GM10248 (cell line): Measurements from ENCODE around the gene OXT.

Source experiments
- CTCF ChIA-PET: fragments of 300-600 bp; sonication (Branson Sonifier 250); formaldehyde crosslinking; extraction: SDS; loops from one replicate; lab custom pipeline; 2021; ENCODE audit warnings: antibody characterized with exemption; lab: Yijun Ruan, JAX
- POLR2A ChIA-PET: fragments of 350-650 bp; sonication (Branson Sonifier 250); formaldehyde crosslinking; extraction: SDS; loops from one replicate; lab custom pipeline; 2020; ENCODE audit warnings: antibody characterized with exemption; lab: Yijun Ruan, JAX
- DNase-seq: peaks from one replicate; pipeline ENCODE4 v3.0.0; 2012; ENCODE audit errors: extremely low spot score
- TF ChIP-seq, protein P1 (sequence below): IDR thresholded peaks from 2 replicates; pipeline ENCODE4 v1.5.1; 2012; ENCODE audit warnings: mild to moderate bottlenecking, low read depth; ENCODE audit errors: extremely low read depth, missing control alignments, control extremely low read depth

Gene OXT

DNA sequence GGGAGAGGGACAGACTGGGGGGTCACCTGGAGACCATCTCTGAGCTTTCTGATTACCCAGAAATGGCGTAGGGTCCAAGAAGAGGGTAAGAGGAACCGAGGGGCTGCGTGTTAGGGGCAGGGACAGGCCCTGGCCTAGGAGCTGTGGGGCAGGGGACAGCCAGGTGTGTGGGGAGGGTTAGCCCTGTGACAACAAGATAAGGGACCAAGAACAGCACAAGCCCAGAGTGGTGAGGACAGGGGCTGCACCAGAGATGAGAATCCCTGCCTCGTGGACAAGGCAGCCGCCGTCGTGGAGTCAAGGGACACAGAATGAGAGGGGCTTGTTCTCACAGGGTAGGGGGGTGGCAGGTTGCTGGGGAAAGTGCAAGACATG lies 13.6 kb downstream of the OXT start:
- POLR2A ChIA-PET = no interaction called here
- peak; percentile 13 for DNase-seq
- CTCF ChIA-PET = no interaction called here
- TF ChIP-seq, protein P1, sequence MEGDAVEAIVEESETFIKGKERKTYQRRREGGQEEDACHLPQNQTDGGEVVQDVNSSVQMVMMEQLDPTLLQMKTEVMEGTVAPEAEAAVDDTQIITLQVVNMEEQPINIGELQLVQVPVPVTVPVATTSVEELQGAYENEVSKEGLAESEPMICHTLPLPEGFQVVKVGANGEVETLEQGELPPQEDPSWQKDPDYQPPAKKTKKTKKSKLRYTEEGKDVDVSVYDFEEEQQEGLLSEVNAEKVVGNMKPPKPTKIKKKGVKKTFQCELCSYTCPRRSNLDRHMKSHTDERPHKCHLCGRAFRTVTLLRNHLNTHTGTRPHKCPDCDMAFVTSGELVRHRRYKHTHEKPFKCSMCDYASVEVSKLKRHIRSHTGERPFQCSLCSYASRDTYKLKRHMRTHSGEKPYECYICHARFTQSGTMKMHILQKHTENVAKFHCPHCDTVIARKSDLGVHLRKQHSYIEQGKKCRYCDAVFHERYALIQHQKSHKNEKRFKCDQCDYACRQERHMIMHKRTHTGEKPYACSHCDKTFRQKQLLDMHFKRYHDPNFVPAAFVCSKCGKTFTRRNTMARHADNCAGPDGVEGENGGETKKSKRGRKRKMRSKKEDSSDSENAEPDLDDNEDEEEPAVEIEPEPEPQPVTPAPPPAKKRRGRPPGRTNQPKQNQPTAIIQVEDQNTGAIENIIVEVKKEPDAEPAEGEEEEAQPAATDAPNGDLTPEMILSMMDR = no peak

DNA sequence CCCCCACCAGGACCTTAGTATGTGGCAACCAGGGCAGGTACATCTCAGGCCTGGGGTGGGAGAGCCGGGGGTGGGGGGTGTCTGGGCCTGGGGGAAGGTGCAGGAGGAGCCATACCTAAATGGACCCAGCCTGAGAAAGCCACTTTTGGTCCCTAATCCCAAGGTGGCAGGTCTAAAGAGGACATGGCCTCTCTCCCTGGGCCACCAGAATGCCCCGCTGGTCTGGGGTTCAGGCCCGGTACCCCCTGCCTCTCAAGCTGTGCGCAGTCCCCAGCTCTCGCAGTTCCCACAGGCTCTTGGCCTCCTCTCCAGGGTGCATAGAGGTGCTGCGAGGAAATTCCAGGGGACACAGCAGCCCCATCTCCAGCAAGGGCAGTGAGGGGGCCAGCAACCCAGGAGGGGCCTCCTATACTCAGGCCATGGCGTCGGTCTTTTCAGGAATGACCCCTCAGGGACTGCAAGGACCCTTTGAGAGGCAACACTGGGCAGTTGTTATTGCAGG lies 14.2 kb downstream of the OXT start:
- CTCF ChIA-PET = no interaction called here
- no peak for DNase-seq
- POLR2A ChIA-PET = no interaction called here
- TF ChIP-seq, protein P1 = no peak

DNA sequence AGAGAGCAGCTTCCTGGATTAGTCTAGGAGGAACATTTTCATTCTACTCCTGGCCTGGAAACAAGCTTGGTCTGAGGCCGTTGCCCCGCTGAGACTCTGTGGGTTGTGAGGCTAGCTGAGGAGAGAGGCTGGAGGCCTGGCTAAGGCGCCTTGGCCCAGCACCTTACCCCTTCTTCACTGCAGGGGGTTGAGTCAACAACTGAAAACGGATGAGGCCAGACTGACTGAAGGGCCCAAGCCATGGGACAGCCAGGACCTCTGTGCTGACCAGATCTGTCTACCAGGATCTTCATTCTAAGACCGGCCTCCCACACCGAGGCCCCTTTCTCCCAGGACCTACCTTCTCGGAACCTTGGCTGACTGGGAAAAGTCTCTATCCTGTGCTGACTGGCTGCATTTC lies 16.6 kb downstream of the OXT start:
- DNase-seq = no peak
- ChIA-PET CTCF (interaction anchor here (1.9 to 2.3 kb wide), 2 partner anchors 9 to 34 kb away, joined by 6 to 10 read pairs; no protein-coding TSS in a partner anchor), POLR2A (no interaction called here)
- TF ChIP-seq, protein P1 = no peak

DNA sequence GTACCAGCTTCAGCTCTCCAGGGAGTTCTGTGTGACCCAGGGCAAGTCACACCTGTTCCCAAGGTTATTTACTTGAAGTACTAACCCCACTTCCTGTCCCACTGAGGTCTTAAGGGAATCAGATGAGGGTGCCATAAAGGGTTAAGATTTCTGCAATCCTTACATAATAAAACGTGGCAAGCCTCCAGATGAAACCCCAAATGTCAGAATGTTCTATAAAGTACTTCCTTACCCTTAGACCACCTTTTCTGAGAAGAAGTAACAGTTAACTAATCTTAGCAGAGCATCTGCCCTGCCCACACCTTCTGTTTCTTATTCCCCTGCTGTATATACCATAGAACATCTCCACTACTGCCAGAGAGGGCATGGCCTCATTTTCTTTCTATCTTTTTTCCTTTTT lies 19.1 kb downstream of the OXT start:
- TF ChIP-seq, protein P1 = no peak
- CTCF ChIA-PET = interaction anchor here (1.4 to 2.2 kb wide), 2 partner anchors 10 to 17 kb away, joined by 3 to 5 read pairs; no protein-coding TSS in a partner anchor
- POLR2A ChIA-PET = no interaction called here
- DNase-seq = no peak

DNA sequence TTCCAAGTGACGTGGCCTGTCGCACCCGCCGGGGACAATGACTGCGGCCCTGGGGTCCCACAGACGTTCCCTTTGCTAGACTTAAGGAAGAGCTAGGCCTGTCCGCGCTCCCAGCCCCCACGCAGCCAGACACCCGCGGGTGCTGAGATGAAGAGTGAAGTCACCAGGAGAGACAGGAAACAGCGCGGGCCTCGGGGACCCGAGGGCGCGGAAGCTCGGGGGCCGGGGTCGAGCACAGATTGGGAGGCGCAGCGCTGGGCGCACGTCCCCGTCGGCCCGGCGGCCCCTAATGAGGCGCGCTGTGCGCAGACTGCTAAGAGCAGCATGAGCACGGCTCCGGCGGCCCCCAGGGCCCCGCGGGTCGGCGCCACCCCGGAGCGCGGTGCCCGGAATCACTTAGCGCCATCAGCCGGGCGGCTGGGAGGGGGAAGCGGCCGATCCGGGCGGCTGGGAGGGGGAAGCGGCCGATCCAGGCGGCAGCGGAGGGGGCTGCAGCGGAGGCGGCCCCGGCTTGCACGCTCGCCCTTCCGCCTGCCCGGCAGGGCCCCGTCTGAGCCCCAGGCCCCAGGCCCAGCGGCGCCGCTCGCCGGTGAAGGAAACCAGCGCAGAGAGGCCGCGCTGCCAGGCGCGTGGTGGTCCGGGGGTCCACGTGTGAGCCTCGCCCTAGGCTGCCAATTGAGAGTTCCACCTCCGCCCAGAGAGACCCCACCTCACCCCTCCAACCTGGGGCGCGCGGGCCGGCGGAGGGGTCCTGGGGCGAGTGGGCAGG lies 21.4 kb downstream of the OXT start:
- TF ChIP-seq, protein P1 = no peak
- POLR2A ChIA-PET = interaction anchor here (0.6 kb wide), 1 partner anchor 9 kb away, joined by 3 read pairs; no protein-coding TSS in a partner anchor
- CTCF ChIA-PET = interaction anchor here (1.0 to 1.2 kb wide), 2 partner anchors 17 to 23 kb away, joined by 3 to 4 read pairs; no protein-coding TSS in a partner anchor
- DNase-seq = no peak

DNA sequence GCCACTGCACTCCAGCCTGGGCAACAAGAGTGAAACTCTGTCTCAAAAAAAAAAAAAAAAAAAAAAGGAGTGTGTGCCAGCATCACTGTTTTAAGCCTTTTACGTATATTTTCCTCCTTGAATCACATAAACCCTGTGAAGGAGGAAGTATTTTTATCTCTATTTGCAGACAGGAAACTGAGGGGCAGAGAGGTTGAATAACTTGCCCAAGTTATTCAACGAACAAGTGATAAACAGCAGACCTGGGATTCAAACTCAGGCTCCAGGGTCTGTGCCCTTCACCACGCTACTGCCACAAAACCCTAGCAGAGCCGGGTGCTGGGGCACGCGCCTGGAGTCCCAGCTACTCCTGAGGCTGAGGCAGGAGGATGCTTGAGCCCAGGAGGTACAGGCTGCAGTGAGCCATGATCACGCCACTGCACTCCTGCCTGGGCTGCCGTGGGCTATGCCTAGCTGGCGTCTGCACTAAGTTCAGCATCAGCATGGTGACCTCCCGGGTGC lies 22.5 kb downstream of the OXT start:
- TF ChIP-seq, protein P1 = no peak
- ChIA-PET CTCF (no interaction called here), POLR2A (no interaction called here)
- DNase-seq = no peak
